Activated effector memory CD4-positive, alpha-beta T cell treated with anti-CD3 and anti-CD28 coated beads, Interleukin-2, amount 50 U/mL, for 16 hours (primary cell): ENCODE results near the gene CYP2E1.
"Not testable (repeated sequence)": the region's sequence is repeated elsewhere in the genome, so short reads cannot be mapped to it uniquely, and the experiment has no call there.

Experiments
- DNase-seq: peaks from one replicate; pipeline ENCODE4 v3.0.0-alpha.2; 2020

Gene CYP2E1

GRCh38 chr10:133573460-133573859 lies 46.3 kb downstream of the CYP2E1 start:
- DNase-seq: not testable (repeated sequence)

- not testable (repeated sequence) for DNase-seq
Observed at GRCh38 chr10:133577037-133577436, 49.9 kb downstream of the CYP2E1 start.
